SK-N-SH treated with all-trans-retinoic acid at 6 μM for 48 hours (cell line): ENCODE results near the gene TMEM187.

Source experiments
- ATAC-seq: fragments of 200-7000 bp; cut with Tn5 transposase; 3 replicates; pipeline ENCODE4 v1.9.1; 2020; ENCODE audit warnings: mild to moderate bottlenecking, moderate library complexity
- ARNTL ChIP-seq: fragments of 450-650 bp; formaldehyde crosslinking; IDR thresholded peaks from 2 replicates; pipeline ENCODE4 v1.5.0; 2020; ENCODE audit warnings: low read depth, mild to moderate bottlenecking, moderate library complexity, borderline replicate concordance
- BACH2 ChIP-seq: fragments of 250-450 bp; sonication (Bioruptor Pico); IDR thresholded peaks from 2 replicates; pipeline ENCODE4 v1.9.0; 2021; ENCODE audit warnings: mild to moderate bottlenecking, borderline replicate concordance
- CREB5 ChIP-seq: fragments of 250-450 bp; sonication (Bioruptor Pico); IDR thresholded peaks from 2 replicates; pipeline ENCODE4 v1.5.1; 2020; ENCODE audit warnings: low read depth, mild to moderate bottlenecking, moderate library complexity
- CSDC2 ChIP-seq: fragments of 250-450 bp; sonication (Bioruptor Pico); IDR thresholded peaks from 2 replicates; pipeline ENCODE4 v1.5.0; 2020; ENCODE audit warnings: mild to moderate bottlenecking, moderate library complexity
- ESRRG ChIP-seq: fragments of 250-450 bp; sonication (Bioruptor Pico); IDR thresholded peaks from 2 replicates; pipeline ENCODE4 v1.6.1; 2021; ENCODE audit warnings: mild to moderate bottlenecking
- GLIS3 ChIP-seq: fragments of 250-450 bp; sonication (Bioruptor Pico); IDR thresholded peaks from 2 replicates; pipeline ENCODE4 v1.5.0; 2020; ENCODE audit warnings: mild to moderate bottlenecking, moderate library complexity
- ISL1 ChIP-seq: fragments of 250-450 bp; sonication (Bioruptor Pico); IDR thresholded peaks from 2 replicates; pipeline ENCODE4 v2.1.2; 2022; ENCODE audit warnings: mild to moderate bottlenecking, moderate library complexity
- OSR1 ChIP-seq: fragments of 250-450 bp; sonication (Bioruptor Pico); IDR thresholded peaks from 2 replicates; pipeline ENCODE4 v1.8.0; 2022; ENCODE audit warnings: moderate library complexity, mild to moderate bottlenecking, inconsistent platforms
- PATZ1 ChIP-seq: fragments of 250-450 bp; sonication (Bioruptor Pico); IDR thresholded peaks from 2 replicates; pipeline ENCODE4 v1.8.0; 2020; ENCODE audit warnings: mild to moderate bottlenecking, moderate library complexity, borderline replicate concordance
- PPARA ChIP-seq: fragments of 250-450 bp; sonication (Bioruptor Pico); IDR thresholded peaks from 2 replicates; pipeline ENCODE4 v1.5.0; 2020; ENCODE audit warnings: mild to moderate bottlenecking, borderline replicate concordance
- RARB ChIP-seq: fragments of 250-450 bp; sonication (Bioruptor Pico); IDR thresholded peaks from 2 replicates; pipeline ENCODE4 v1.8.0; 2021; ENCODE audit warnings: mild to moderate bottlenecking, moderate library complexity
- SNAI2 ChIP-seq: fragments of 250-450 bp; sonication (Bioruptor Pico); IDR thresholded peaks from 2 replicates; pipeline ENCODE4 v1.5.0; 2020; ENCODE audit warnings: mild to moderate bottlenecking, moderate library complexity
- TCF4 ChIP-seq: fragments of 250-450 bp; sonication (Bioruptor Pico); IDR thresholded peaks from 2 replicates; pipeline ENCODE4 v1.8.0; 2021; ENCODE audit warnings: mild to moderate bottlenecking, moderate library complexity, borderline replicate concordance
- TOX ChIP-seq: fragments of 250-450 bp; sonication (Bioruptor Pico); IDR thresholded peaks from 2 replicates; pipeline ENCODE4 v1.8.0; 2021; ENCODE audit warnings: mild to moderate bottlenecking, moderate library complexity, borderline replicate concordance
- TSHZ2 ChIP-seq: fragments of 250-450 bp; sonication (Bioruptor Pico); IDR thresholded peaks from 2 replicates; pipeline ENCODE4 v1.5.0; 2020; ENCODE audit warnings: mild to moderate bottlenecking, moderate library complexity
- ZC3H10 ChIP-seq: fragments of 250-450 bp; sonication (Bioruptor Pico); IDR thresholded peaks from 2 replicates; pipeline ENCODE4 v1.5.1; 2021; ENCODE audit warnings: mild to moderate bottlenecking, moderate library complexity
- ZFP3 ChIP-seq: fragments of 250-450 bp; sonication (Bioruptor Pico); IDR thresholded peaks from 2 replicates; pipeline ENCODE4 v1.5.0; 2020; ENCODE audit warnings: mild to moderate bottlenecking, moderate library complexity
- ZFP30 ChIP-seq: fragments of 450-650 bp; formaldehyde crosslinking; IDR thresholded peaks from 2 replicates; pipeline ENCODE4 v1.5.0; 2022; ENCODE audit warnings: mild to moderate bottlenecking, moderate library complexity
- ZNF70 ChIP-seq: fragments of 450-650 bp; formaldehyde crosslinking; IDR thresholded peaks from 2 replicates; pipeline ENCODE4 v1.5.0; 2020; ENCODE audit warnings: mild to moderate bottlenecking, moderate library complexity
- ZNF8 ChIP-seq: fragments of 450-650 bp; formaldehyde crosslinking; IDR thresholded peaks from 2 replicates; pipeline ENCODE4 v1.5.0; 2020; ENCODE audit warnings: mild to moderate bottlenecking, moderate library complexity
- TF ChIP-seq, protein P1 (sequence below): fragments of 250-450 bp; sonication (Bioruptor Pico); IDR thresholded peaks from 2 replicates; pipeline ENCODE4 v1.8.0; 2021; ENCODE audit warnings: low read depth, mild to moderate bottlenecking, moderate library complexity, borderline replicate concordance
- TF ChIP-seq, protein P2 (sequence below): fragments of 250-450 bp; sonication (Bioruptor Pico); IDR thresholded peaks from 2 replicates; pipeline ENCODE4 v1.5.1; 2021; ENCODE audit warnings: mild to moderate bottlenecking, moderate library complexity

TMEM187 gene

GRCh38 chrX:154025230-154025629 is 52.7 kb downstream of the TMEM187 start:
- ATAC-seq = no peak
- TF ChIP-seq ESRRG (CRISPR knock-in tag) = no peak
- TF ChIP-seq ZNF70 (CRISPR knock-in tag) = no peak

DNA sequence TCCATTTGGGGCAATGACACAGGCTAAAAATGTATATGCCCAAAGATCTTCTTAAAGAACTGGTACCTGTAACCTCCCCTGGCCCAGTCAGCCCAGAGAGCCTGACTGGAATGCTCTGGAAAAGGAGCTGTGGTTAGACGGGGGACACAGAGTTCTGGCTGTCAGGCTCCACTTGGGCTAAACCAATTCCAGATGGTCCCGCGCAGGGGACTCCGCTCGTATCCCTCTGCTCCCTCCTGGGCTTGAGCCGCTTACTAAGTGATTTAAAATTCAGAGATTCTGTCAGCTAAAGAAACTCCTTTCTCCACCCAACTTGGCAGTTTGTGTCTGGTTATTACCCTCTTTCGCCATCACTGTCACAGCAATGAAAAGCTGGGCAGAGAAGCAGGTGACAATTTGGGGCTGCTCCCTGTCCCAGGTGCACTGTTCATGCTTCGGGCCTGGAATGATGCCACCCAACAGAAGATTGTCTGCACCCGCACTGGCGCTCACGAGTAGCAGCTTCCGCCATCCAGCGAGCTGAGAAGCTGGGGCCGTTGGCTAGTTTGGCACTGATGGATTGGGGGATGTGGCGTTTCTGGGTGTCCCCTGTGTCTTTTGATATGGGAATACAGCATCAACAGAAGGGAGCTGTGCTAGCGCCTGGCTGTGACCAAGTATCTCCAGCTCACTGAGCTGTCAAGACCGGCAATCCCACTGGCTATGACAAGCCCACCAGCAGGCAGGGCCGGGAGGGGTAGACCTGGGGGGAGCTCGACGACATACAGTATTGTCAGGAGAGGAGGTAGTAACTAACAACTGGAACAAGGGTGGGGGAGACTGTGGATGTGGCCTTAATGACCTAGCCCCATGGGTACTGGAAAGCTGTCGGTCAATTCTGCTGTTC is 53.8 kb downstream of the TMEM187 start:
- no peak for ATAC-seq
- TF ChIP-seq SNAI2 (CRISPR knock-in tag) (no peak), ESRRG (CRISPR knock-in tag) (no peak), BACH2 (no peak)

- no peak for TF ChIP-seq ZFP30 (CRISPR knock-in tag)
- TF ChIP-seq, all 23 proteins: peak for 0
- no peak for ATAC-seq
These were observed 54.5 kb downstream of the TMEM187 start for GRCh38 chrX:154027022-154027402.

DNA sequence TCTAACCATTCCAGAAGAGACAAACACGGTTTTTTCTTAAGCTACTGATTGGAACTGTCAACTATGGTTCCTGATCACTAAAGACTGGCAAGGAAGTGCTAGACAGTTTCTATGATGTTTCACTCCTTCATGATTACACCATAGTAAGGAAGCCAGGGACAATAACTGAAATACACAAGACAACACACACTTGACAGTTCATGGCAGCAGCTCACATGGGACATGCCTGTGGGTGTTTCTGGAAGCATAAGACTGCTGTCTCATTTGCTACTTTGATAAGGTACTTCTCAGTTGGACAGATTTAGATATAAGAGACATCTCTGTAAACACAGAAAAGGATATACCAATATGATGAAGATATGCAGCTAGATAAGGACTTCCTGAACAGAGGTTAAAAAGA is 55.4 kb downstream of the TMEM187 start:
- ATAC-seq = no peak
- no peak for TF ChIP-seq TSHZ2 (CRISPR knock-in tag)
- no peak for TF ChIP-seq ZFP30 (CRISPR knock-in tag)
- no peak for TF ChIP-seq CSDC2
- TF ChIP-seq ISL1 = no peak
- no peak for TF ChIP-seq ZC3H10
- TF ChIP-seq CREB5 (CRISPR knock-in tag) = no peak
- no peak for TF ChIP-seq ZNF8
- TF ChIP-seq, protein P1, sequence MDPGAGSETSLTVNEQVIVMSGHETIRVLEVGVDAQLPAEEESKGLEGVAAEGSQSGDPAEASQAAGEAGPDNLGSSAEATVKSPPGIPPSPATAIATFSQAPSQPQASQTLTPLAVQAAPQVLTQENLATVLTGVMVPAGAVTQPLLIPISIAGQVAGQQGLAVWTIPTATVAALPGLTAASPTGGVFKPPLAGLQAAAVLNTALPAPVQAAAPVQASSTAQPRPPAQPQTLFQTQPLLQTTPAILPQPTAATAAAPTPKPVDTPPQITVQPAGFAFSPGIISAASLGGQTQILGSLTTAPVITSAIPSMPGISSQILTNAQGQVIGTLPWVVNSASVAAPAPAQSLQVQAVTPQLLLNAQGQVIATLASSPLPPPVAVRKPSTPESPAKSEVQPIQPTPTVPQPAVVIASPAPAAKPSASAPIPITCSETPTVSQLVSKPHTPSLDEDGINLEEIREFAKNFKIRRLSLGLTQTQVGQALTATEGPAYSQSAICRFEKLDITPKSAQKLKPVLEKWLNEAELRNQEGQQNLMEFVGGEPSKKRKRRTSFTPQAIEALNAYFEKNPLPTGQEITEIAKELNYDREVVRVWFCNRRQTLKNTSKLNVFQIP (CRISPR knock-in tag) = no peak
- no peak for TF ChIP-seq ZNF70 (CRISPR knock-in tag)
- TF ChIP-seq ESRRG (CRISPR knock-in tag) = no peak
- TF ChIP-seq BACH2 = no peak
- TF ChIP-seq RARB = no peak
- no peak for TF ChIP-seq TCF4 (CRISPR knock-in tag)
- TF ChIP-seq ZFP3 (CRISPR knock-in tag) = no peak
- TF ChIP-seq GLIS3 (CRISPR knock-in tag) = no peak
- no peak for TF ChIP-seq PPARA (CRISPR knock-in tag)

DNA sequence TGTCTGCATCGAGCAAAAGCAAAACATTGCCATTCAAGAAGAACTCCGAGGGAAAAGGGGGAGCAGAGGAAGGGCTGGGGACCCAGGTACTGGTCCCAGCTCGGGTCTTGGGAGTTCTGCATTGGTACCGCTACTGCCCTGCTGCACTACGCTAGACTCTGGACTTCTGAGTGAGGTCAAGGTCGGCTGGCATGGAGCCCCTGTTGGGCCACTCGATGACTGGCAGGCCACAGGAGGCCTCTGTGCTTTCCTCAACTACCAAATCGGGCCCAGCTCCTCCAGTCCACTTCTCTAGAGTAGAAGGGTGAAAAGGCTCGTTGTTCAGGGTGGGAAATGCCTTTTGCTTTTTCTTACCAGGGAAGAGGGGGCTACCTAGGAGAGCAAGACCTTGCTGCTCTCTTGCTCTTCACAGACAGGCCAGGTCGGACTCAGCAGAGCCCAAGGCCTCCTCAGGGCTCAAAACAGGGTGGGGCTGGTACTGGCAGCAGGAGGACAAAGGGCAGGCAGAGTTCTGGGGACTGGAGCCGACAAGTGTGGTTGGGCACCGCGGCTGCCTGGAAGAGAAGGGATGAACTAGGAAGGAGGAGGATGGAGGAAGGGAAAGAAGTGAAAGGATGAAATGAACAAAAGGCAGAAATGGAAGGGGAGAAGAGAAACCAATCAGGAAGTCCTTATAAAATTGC is 56.1 kb downstream of the TMEM187 start:
- ATAC-seq = no peak
- TF ChIP-seq ISL1 (no peak), PPARA (CRISPR knock-in tag) (no peak), CSDC2 (no peak), BACH2 (no peak), ESRRG (CRISPR knock-in tag) (no peak), TOX (CRISPR knock-in tag) (no peak), ARNTL (CRISPR knock-in tag) (no peak), PATZ1 (CRISPR knock-in tag) (no peak), TSHZ2 (CRISPR knock-in tag) (no peak), OSR1 (CRISPR knock-in tag) (no peak)
- TF ChIP-seq, protein P2, sequence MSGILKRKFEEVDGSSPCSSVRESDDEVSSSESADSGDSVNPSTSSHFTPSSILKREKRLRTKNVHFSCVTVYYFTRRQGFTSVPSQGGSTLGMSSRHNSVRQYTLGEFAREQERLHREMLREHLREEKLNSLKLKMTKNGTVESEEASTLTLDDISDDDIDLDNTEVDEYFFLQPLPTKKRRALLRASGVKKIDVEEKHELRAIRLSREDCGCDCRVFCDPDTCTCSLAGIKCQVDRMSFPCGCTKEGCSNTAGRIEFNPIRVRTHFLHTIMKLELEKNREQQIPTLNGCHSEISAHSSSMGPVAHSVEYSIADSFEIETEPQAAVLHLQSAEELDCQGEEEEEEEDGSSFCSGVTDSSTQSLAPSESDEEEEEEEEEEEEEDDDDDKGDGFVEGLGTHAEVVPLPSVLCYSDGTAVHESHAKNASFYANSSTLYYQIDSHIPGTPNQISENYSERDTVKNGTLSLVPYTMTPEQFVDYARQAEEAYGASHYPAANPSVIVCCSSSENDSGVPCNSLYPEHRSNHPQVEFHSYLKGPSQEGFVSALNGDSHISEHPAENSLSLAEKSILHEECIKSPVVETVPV = no peak
